Colonic mucosa (tissue), 4 donors: ENCODE data around the gene MYO18A. TPM values are rescaled to one million over a fixed set of nuclear protein-coding genes. Genes with fewer than 3 reads are reported as not detected.

ENCODE experiments used
- DNase-seq: peaks from one replicate; pipeline ENCODE4 v3.0.0-alpha.2; 2020
- H3K27ac ChIP-seq: fragments of 200-600 bp; one replicate; pipeline ENCODE4 v1.8.0; 2021
- H3K27me3 ChIP-seq: fragments of 200-600 bp; one replicate; pipeline ENCODE4 v1.8.0; 2021
- H3K36me3 ChIP-seq: fragments of 200-600 bp; one replicate; pipeline ENCODE4 v1.8.0; 2021
- H3K4me1 ChIP-seq: fragments of 200-600 bp; one replicate; pipeline ENCODE4 v1.8.0; 2021; ENCODE audit warnings: mild to moderate bottlenecking
- H3K4me3 ChIP-seq: fragments of 200-600 bp; one replicate; pipeline ENCODE4 v1.8.0; 2021
- H3K9ac ChIP-seq, 2 donors: one replicate each; pipeline ENCODE4 v1.7.0; 2013; ENCODE audit warnings: control low read depth in 2 of 2, low read depth in 2 of 2, low read length in 2 of 2
- H3K9me3 ChIP-seq: fragments of 200-600 bp; one replicate; pipeline ENCODE4 v1.8.0; 2021
- intact Hi-C: fragments of 100-400 bp; cut with DNase I; formaldehyde crosslinking; loops from one replicate; pipeline ENCODE4 v1.14.1; 2022
- total RNA-seq, 2 donors: library from RNA; stranded (reverse); fragmentation: NEBNext Ultra II Directional in 1 of 2; extraction: Animal tissue kit (Norgen Biotek cat#: 25700) in 1 of 2; gene quantifications; one replicate each; pipeline ENCODE4 v1.2.1, GENCODE V29; 2021
- TF ChIP-seq, protein P1 (sequence below): fragments of 200-600 bp; IDR thresholded peaks from one replicate; pipeline ENCODE4 v1.8.0; 2022; ENCODE audit warnings: antibody characterized with exemption, mild to moderate bottlenecking
- donor health status: healthy.
- donor health status: DM: no; HTN: no; CAD: no.
- donor health status: DM: no; HTN: no; CAD: no.

MYO18A gene
- total RNA-seq, 2 donors from 2014 or later: 63.3 to 112 TPM

DNA sequence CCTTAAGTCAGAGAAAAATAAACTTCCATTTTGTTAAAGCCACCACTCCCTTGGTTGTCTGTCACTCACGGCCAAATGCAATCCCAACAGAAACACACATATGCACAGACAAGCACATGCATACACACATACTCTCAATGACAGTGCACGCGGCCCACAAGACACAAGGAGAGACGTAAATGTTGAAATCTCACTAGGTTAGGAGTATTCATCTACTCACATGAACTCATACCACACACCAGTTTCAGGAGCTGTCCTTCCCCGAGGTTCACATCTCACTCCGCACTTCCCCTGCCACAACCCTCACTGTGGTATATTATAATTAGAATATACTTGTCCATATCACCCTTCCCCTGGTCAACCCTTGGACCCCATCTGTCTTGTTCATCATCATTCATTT is 36.0 kb upstream of the MYO18A start:
- Histone ChIP-seq H3K9me3 (no peaks in the 10 kb centered on the region), H3K27me3 (no peaks in the 10 kb centered on the region), H3K4me3 (no peak overlapping the region), H3K9ac (no peak overlapping the region), H3K36me3 (no peaks in the 10 kb centered on the region), H3K4me1 (no peaks in the 10 kb centered on the region), H3K27ac (no peak overlapping the region)
- intact Hi-C loops: no loop called here
- no peak for DNase-seq
- TF ChIP-seq, protein P1, sequence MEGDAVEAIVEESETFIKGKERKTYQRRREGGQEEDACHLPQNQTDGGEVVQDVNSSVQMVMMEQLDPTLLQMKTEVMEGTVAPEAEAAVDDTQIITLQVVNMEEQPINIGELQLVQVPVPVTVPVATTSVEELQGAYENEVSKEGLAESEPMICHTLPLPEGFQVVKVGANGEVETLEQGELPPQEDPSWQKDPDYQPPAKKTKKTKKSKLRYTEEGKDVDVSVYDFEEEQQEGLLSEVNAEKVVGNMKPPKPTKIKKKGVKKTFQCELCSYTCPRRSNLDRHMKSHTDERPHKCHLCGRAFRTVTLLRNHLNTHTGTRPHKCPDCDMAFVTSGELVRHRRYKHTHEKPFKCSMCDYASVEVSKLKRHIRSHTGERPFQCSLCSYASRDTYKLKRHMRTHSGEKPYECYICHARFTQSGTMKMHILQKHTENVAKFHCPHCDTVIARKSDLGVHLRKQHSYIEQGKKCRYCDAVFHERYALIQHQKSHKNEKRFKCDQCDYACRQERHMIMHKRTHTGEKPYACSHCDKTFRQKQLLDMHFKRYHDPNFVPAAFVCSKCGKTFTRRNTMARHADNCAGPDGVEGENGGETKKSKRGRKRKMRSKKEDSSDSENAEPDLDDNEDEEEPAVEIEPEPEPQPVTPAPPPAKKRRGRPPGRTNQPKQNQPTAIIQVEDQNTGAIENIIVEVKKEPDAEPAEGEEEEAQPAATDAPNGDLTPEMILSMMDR: no peak

DNA sequence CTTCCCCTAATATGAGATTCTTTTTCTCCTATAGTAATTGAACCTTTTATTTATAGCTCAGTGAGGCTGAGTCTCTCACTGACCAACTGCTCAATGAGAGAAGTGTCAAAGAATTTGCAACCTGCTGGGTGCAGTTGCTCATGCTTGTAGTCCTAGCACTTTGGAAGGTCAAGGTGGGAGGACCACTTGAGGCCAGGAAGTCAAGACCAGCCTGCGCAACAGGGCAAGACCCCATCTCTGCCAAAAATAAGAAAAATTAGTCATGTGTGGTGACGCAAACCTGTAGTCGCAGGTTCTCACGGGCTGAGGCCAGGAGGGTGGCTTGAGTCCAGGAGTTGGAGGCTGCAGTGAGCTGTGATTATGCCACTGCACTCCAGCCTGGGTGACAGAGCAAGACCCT is 35.5 kb upstream of the MYO18A start:
- Histone ChIP-seq H3K9ac (no peak overlapping the region), H3K4me3 (no peak overlapping the region), H3K4me1 (no peaks in the 10 kb centered on the region), H3K36me3 (no peaks in the 10 kb centered on the region), H3K9me3 (no peaks in the 10 kb centered on the region), H3K27me3 (no peaks in the 10 kb centered on the region), H3K27ac (no peak overlapping the region)
- TF ChIP-seq, protein P1: no peak
- DNase-seq: no peak
- intact Hi-C loops: no loop called here

DNA sequence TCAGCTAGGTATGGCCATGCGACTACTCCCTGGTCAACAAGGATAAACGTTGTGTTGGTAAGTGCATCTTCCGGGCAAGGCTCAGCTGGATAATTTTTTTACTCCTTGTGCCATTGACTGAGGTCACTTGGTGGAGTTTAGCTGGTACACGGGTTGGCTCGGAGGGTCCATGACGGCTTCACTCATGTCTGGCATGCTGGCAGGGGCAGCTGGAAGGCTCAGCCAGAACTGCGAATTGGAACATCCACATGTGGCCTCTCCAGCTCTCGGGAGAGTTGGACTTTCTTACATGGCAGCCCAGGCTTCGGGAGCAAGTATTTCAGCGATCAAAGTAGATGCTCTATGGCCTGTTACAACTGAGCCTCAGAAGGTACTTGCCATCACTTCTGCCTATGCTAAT is 35.0 kb upstream of the MYO18A start:
- Histone ChIP-seq H3K9me3 (no peaks in the 10 kb centered on the region), H3K27me3 (no peaks in the 10 kb centered on the region), H3K4me1 (no peaks in the 10 kb centered on the region), H3K27ac (no peak overlapping the region), H3K36me3 (no peaks in the 10 kb centered on the region), H3K9ac (no peak overlapping the region), H3K4me3 (no peak overlapping the region)
- DNase-seq: no peak
- intact Hi-C loops: no loop called here
- TF ChIP-seq, protein P1: no peak

DNA sequence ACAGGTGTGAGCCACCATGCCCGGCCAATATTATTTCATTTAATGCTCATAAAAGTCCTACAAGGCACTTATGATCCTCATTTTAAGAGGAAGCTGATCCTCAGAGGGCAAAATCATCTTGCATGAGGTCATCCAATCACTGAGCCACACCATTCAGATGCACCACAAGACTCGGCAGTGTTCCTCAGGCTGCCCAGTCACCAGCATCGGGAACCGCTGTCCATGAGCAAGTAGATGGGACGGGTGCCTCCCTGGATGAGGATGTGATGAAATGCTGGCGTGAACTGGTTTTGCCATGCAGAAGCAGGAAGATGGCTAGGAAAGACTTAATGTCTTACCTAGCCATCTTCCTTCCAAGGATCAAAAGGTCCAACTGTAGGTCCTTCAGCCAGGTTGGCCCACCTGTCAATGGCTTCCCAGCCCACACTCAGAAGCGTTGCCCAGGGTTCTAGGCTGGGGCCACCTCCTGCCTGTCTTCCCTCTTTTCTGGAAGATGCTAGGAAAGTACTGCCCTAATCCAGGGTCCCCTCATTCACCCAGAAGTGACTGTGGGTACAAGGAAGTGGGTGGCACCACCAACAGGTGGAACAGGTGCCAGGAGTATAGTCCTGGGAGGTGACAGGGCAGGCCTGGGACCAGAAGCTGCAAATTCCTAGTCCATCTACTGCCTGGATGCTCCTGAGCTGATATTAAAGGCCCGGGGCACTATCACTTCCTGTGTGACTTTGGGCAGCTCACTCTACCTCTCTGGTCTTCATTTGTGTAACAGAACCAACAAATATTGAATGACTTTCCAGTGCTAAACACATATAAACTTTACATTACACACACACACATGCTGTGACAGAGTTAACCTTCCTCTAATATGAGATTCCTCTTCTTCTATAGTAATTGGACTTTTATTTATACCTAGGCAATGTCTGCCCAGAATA is 34.3 kb upstream of the MYO18A start:
- H3K9ac ChIP-seq: no peak overlapping the region
- H3K36me3 ChIP-seq: no peaks in the 10 kb centered on the region
- H3K4me1 ChIP-seq: no peaks in the 10 kb centered on the region
- intact Hi-C loops: no loop called here
- TF ChIP-seq, protein P1: no peak
- no peak for DNase-seq
- H3K9me3 ChIP-seq: no peaks in the 10 kb centered on the region
- H3K27ac ChIP-seq: no peak overlapping the region
- H3K27me3 ChIP-seq: no peaks in the 10 kb centered on the region
- no peak overlapping the region for H3K4me3 ChIP-seq

DNA sequence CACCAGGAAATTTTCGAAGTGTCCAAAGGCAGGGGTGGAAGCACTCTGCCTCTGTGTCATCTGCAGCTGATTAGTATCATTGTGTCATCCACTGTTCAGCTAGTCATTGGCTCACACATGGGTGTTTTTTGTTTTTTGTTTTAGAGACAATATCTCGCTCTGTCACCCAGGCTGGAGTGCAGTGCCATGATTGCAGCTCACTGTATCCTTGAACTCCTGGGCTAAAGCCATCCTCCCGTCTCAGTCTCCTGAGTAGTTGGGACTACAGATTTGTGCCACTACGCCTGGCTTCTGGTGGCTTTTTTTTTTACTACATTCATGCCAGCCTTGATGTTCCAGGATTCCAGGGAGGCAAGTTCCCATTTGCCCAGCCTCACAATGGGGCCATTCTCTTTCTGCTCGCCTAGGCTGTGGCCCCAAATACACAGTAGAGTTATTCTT is 32.5 kb upstream of the MYO18A start:
- no peak for DNase-seq
- Histone ChIP-seq H3K4me3 (no peak overlapping the region), H3K4me1 (no peaks in the 10 kb centered on the region), H3K9me3 (no peaks in the 10 kb centered on the region), H3K9ac (no peak overlapping the region), H3K27me3 (no peaks in the 10 kb centered on the region), H3K27ac (no peak overlapping the region), H3K36me3 (no peaks in the 10 kb centered on the region)
- TF ChIP-seq, protein P1: no peak
- intact Hi-C loops: no loop called here
